ENCODE measurements around the gene KDM5B. TPM values are rescaled to one million over a fixed set of nuclear protein-coding genes. Genes with fewer than 3 reads are reported as not detected.
"Not testable (repeated sequence)": the region's sequence is repeated elsewhere in the genome, so short reads cannot be mapped to it uniquely, and the experiment has no call there.

KDM5B gene
- total RNA-seq, 2 donors from 2014 or later: 14.6 to 18.5 TPM

DNA sequence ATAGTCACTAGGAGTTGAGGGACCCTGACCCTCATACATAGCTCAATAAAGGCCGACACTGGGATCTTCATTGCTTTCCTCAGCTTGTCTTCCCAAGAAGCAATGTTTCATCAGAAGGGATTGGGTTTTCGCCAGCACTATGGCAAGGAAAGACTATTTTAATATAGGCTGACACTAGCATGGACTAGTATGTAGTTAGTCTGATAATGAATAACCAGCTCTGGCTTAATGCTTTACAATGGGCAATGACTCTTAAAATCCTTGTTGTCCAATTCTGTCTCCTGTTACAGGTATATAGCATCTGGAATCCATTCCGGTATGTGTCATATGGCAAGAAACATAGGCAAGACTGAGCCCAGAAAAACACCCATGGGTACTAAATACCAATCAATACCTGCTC, 82.7 kb downstream of the KDM5B start:
- Histone ChIP-seq H3K27me3 (no peaks in the 10 kb centered on the region), H3K4me3 (no peak overlapping the region), H3K36me3 (peaks cover 32% of the 10 kb centered on the region)

DNA sequence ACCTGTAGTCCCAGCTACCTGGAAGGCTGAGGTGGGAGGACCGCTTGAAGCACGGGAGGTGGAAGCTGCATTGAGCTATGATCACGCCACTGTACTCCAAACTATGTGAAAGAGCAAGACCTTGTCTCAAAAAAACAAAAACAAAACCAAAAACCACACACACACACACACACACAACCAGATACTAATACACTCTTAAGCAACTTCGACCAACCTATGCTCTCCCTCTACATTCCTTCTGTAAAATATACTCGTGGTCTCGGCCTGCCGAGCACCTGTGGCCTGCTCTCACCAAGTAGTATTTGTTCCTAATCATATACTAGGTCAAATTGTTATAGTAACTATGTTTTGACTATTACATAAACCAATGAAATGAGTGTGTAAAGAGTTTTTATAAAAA, 84.5 kb downstream of the KDM5B start:
- H3K4me1 ChIP-seq: no peaks in the 10 kb centered on the region
- no peak for DNase-seq (ENCODE audit: low spot score)
- no peaks in the 10 kb centered on the region for H3K27me3 ChIP-seq
- TF ChIP-seq, protein P1, sequence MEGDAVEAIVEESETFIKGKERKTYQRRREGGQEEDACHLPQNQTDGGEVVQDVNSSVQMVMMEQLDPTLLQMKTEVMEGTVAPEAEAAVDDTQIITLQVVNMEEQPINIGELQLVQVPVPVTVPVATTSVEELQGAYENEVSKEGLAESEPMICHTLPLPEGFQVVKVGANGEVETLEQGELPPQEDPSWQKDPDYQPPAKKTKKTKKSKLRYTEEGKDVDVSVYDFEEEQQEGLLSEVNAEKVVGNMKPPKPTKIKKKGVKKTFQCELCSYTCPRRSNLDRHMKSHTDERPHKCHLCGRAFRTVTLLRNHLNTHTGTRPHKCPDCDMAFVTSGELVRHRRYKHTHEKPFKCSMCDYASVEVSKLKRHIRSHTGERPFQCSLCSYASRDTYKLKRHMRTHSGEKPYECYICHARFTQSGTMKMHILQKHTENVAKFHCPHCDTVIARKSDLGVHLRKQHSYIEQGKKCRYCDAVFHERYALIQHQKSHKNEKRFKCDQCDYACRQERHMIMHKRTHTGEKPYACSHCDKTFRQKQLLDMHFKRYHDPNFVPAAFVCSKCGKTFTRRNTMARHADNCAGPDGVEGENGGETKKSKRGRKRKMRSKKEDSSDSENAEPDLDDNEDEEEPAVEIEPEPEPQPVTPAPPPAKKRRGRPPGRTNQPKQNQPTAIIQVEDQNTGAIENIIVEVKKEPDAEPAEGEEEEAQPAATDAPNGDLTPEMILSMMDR (IDR thresholded peaks at IDR 0.05): no peak
- no peak overlapping the region for H3K4me3 ChIP-seq
- no peaks in the 10 kb centered on the region for H3K9me3 ChIP-seq
- no peak overlapping the region for H3K27ac ChIP-seq
- peaks cover 14% of the 10 kb centered on the region for H3K36me3 ChIP-seq

More for the DNA sequence above, 82.7 kb downstream of the KDM5B start:
- Histone ChIP-seq H3K27ac (no peak overlapping the region), H3K4me1 (no peaks in the 10 kb centered on the region), H3K9me3 (no peaks in the 10 kb centered on the region)
- TF ChIP-seq, protein P1 (IDR thresholded peaks at IDR 0.05): no peak
- DNase-seq (ENCODE audit: low spot score): no peak

DNA sequence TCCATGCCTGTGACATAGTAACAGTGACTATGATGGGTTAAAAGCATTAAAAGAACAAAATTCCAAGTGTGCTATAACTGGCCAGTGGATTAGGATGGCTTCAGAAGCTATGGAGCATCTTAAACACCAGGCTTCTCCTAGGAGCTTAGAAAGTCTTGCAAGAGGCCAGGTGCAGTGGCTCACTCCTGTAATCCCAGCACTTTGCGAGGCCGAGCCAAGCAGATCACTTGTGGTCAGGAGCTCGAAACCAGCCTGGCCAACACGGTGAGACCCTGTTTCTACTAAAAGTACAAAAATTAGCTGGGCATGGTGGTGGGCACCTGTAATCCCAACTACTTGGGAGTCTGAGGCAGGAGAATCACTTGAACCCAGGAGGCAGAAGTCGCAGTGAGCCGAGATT, 85.2 kb downstream of the KDM5B start:
- not testable (repeated sequence) for H3K36me3 ChIP-seq; H3K4me1 ChIP-seq; H3K9me3 ChIP-seq; DNase-seq (ENCODE audit: low spot score); H3K27ac ChIP-seq; H3K4me3 ChIP-seq; H3K27me3 ChIP-seq

DNA sequence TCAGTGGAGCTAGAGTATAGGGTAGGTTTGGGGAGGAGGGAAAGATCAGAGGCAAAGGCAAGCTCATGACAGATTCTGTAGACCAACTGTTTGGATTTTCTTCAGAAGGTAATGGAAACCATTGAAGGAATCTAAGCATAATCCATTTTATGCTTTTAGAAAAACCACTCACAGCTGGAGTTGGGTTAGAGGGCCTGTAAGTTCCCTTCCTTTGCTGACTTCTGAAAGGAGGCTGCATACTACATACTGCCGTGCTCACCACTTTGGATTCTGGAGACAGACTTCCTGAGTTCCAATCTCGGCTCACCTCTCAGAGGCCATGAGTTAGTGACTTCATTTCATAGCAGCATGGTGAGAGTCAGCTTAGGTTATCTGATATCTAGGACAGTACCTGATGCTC, 91.6 kb downstream of the KDM5B start:
- no peak for DNase-seq (ENCODE audit: low spot score)
- H3K27ac ChIP-seq: no peak overlapping the region
- no peaks in the 10 kb centered on the region for H3K9me3 ChIP-seq
- H3K4me1 ChIP-seq: no peaks in the 10 kb centered on the region
- no peaks in the 10 kb centered on the region for H3K36me3 ChIP-seq
- H3K27me3 ChIP-seq: no peaks in the 10 kb centered on the region
- TF ChIP-seq, protein P1 (IDR thresholded peaks at IDR 0.05): no peak
- no peak overlapping the region for H3K4me3 ChIP-seq

DNA sequence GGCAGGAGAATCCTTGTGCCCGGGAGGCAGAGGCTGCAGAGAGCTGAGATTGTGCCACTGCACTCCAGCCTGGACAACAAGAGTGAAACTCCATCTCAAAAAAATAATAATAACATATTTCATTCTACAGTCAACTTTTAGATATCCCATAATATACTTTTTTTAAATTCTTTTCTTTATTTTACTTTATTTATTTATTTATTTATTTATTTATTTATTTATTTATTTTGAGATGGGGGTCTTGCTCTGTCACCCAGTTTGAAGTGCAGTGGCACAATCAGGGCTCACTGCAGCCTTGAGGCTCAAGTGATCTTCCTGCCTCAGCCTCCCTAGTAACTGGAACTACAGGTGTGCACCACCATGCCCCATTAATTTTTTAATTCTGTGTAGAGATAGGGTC, 94.0 kb downstream of the KDM5B start:
- not testable (repeated sequence) for DNase-seq (ENCODE audit: low spot score); H3K36me3 ChIP-seq; H3K27me3 ChIP-seq; H3K4me3 ChIP-seq; H3K27ac ChIP-seq; H3K9me3 ChIP-seq
- peaks cover 0 to 15% of the 10 kb centered on the region in 2 donors for H3K4me1 ChIP-seq

DNA sequence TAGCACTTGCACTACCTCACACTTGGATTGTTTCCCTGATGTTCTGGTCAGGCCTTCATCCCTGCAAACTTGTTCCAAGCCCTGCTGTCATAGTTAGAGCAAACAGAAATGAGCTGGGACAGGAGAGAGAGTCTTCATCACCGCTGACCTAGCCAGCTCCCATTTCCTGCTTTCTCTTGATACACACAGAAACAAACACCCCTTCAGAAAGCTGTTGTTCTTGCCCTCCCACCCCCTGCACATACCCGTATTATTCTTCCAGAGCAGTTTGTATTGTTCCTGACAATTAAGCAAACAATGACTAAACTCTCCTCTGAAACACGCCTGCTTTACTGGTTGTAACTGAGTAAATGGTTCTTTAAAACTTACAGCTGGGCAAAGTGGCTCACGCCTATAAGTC, 95.1 kb downstream of the KDM5B start:
- no peak overlapping the region for H3K27ac ChIP-seq
- no peak for DNase-seq (ENCODE audit: low spot score)
- H3K36me3 ChIP-seq: no peaks in the 10 kb centered on the region
- no peak overlapping the region for H3K4me3 ChIP-seq
- H3K4me1 ChIP-seq: peaks cover 0 to 18% of the 10 kb centered on the region in 2 donors
- TF ChIP-seq, protein P1 (IDR thresholded peaks at IDR 0.05): no peak
- no peaks in the 10 kb centered on the region for H3K9me3 ChIP-seq
- peaks cover 7 to 14% of the 10 kb centered on the region in 2 donors for H3K27me3 ChIP-seq

DNA sequence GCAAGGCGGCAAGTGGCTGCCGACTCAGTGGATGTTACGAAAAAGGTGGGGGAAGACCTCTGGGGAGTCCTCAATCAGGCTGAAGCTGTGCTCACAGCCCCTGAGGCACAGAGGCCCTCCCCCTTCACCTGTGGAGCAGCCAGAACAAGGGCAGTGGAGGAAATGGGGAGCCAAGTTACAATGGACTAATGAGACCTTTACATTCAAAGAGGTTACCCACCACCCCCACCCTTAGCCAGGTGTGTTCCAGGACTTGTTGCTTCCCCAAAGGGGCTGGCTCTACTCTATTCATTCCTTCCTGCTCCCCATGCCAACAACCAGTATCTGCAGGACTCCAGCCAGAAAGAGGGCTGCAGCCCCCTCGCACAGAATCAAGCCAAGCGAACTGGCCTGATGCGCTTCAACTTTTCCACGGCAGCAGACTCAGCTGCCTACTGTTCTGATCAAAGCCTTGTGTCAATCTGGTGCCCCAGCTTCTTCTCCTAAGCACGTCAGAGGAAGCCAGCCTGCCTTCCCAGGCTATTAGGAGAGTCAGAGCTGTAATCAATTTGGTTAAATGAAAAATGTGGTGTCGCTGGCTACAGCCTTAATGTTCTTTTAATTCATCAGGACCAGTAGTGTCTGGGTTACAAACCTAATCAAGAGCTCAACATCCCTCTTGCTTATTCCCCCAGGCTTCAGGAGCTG, 96.1 kb downstream of the KDM5B start:
- H3K4me1 ChIP-seq: peaks cover 0 to 18% of the 10 kb centered on the region in 2 donors
- peaks cover 7 to 14% of the 10 kb centered on the region in 2 donors for H3K27me3 ChIP-seq
- no peaks in the 10 kb centered on the region for H3K36me3 ChIP-seq
- DNase-seq (ENCODE audit: low spot score): no peak
- no peak overlapping the region for H3K4me3 ChIP-seq
- no peaks in the 10 kb centered on the region for H3K9me3 ChIP-seq
- TF ChIP-seq, protein P1 (IDR thresholded peaks at IDR 0.05): no peak
- no peak overlapping the region for H3K27ac ChIP-seq
